A549 treated with CpdA at 1 μM for 4 hours (cell line): ENCODE results near the gene TMEM126B. TPM values are rescaled to one million over a fixed set of nuclear protein-coding genes. Genes with fewer than 3 reads are reported as not detected.

Source experiments
- total RNA-seq: library from RNA; stranded (reverse); fragments of 200-300 nt; extraction: Qiagen RNA extraction; gene quantifications from 5 replicates; pipeline ENCODE4 v1.2.3, GENCODE V29; 2022; ENCODE audit warnings: low read depth

The TMEM126B gene
- total RNA-seq: 55.8 to 78.6 TPM (median 62.1 TPM) in 5 replicates

GRCh38 chr11:85627998-85628770 is at the start of gene TMEM126B:
TSS of gene TMEM126B (plus strand) at chr11:85628593. CDS start at chr11:85628608, 15 bp downstream.

GRCh38 chr11:85627332-85627997 is 928 bp upstream of the TMEM126B start, which contains the start of gene DLG2:
TSS of gene DLG2 (minus strand) at chr11:85627344.

GRCh38 chr11:85647604-85648299 is 19.4 kb downstream of the TMEM126B start, which contains the start of gene TMEM126A:
TSS of gene TMEM126A (plus strand) at chr11:85647967. CDS start at chr11:85650256, 2,289 bp downstream.

GRCh38 chr11:85664615-85665481 is 36.5 kb downstream of the TMEM126B start, which contains the start of gene CREBZF:
TSS of gene CREBZF (minus strand) at chr11:85665129. CDS start at chr11:85664875, 254 bp downstream.

GRCh38 chr11:85685820-85686459 is 57.5 kb downstream of the TMEM126B start, which contains the start of gene CCDC89:
TSS of gene CCDC89 (minus strand) at chr11:85686195. CDS start at chr11:85686130, 65 bp downstream.

Other genes with a start within 250 kb of the TMEM126B start
- gene DLG2, start 1.2 kb upstream of the TMEM126B start, total RNA-seq: 0.28 to 0.60 TPM (median 0.33 TPM) in 5 replicates
- gene TMEM126A, start 19.4 kb downstream of the TMEM126B start, total RNA-seq: 56.5 to 61.8 TPM (median 59.6 TPM) in 5 replicates
- gene CREBZF, start 36.5 kb downstream of the TMEM126B start, total RNA-seq: 29.0 to 34.1 TPM (median 30.4 TPM) in 5 replicates
- gene CCDC89, start 57.6 kb downstream of the TMEM126B start, total RNA-seq: not detected in 5 replicates
- gene SYTL2, start 182.5 kb downstream of the TMEM126B start, total RNA-seq: 13.9 to 29.9 TPM (median 14.9 TPM) in 5 replicates
- not detected in 5 replicates for gene CCDC83, start 226.8 kb downstream of the TMEM126B start, total RNA-seq